H1 (cell line): ENCODE data around the gene AKR1C3. TPM values are rescaled to one million over a fixed set of nuclear protein-coding genes. Genes with fewer than 3 reads are reported as not detected.

Experiments
- CHD7 ChIP-seq: fragments of 300-600 bp; sonication (generic); IDR thresholded peaks from 2 replicates; pipeline ENCODE4 v1.7.1; 2012; ENCODE audit warnings: low read length, moderate library complexity, mild to moderate bottlenecking, inconsistent platforms; ENCODE audit not compliant: insufficient replicate concordance
- polyA plus RNA-seq, 7 experiments: library from polyadenylated mRNA; depleted of rRNA in 3 of 7; stranded (reverse) in 5 of 7; unstranded in 2 of 7; fragments of >200 nt in 5 of 7; fragments of 200-250 nt in 2 of 7; gene quantifications; 1 replicate in 5 of 7; 2 replicates in 1 of 7; 4 replicates in 1 of 7; pipeline versions ENCODE4 v1.2.1 to v1.2.3, GENCODE V29; 2011 to 2013; ENCODE audit warnings: missing spikeins in 2 of 7, mixed read lengths in 2 of 7
- total RNA-seq: library from RNA; stranded (reverse); fragmentation: NEBNext Ultra II Directional; extraction: Animal tissue kit (Norgen Biotek cat#: 25700); gene quantifications from 2 replicates; pipeline ENCODE4 v1.2.1, GENCODE V29; 2021

The AKR1C3 gene
- total and polyA plus RNA-seq, 2 of the 8 experiments (the other 6 are each of a cell fraction or from before 2014, with no cell fraction given): 4.6 to 6.9 TPM

- TF ChIP-seq CHD7: no peak
- TF ChIP-seq, all 59 proteins: peak for 0
Observed at GRCh38 chr10:5078547-5079180, 15.6 kb upstream of the AKR1C3 start (continued).
